PC-9 (cell line): Measurements from ENCODE around the gene PLEKHM1. TPM values are rescaled to one million over a fixed set of nuclear protein-coding genes. Genes with fewer than 3 reads are reported as not detected.
A peak's percentile ranks its signal among the peaks of the same experiment; 100 is the strongest.

ENCODE experiments used
- BruUV-seq: library from RNA; stranded (reverse); fragments of 400-500 nt; replicated peaks from 2 replicates; lab custom pipeline; 2021; lab: Mats Ljungman, UMichigan
- CTCF ChIA-PET: fragments of 300-600 bp; sonication (Branson Sonifier 250); formaldehyde crosslinking; loops from one replicate; lab custom pipeline; 2022; ENCODE audit warnings: antibody characterized with exemption; lab: Charles Lee
- POLR2A ChIA-PET: fragments of 300-600 bp; sonication (Branson Sonifier 250); formaldehyde crosslinking; loops from one replicate; lab custom pipeline; 2022; ENCODE audit warnings: antibody characterized with exemption; ENCODE audit not compliant: unreplicated experiment; lab: Charles Lee
- DNase-seq, 2 experiments: peaks; one replicate each; pipeline versions ENCODE4 v3.0.0 to v3.0.0-alpha.2; 2015 to 2022; ENCODE audit warnings: mixed read lengths in 1 of 2
- H2AFZ ChIP-seq: fragments of 200-600 bp; sonication (generic); 2 replicates; pipeline ENCODE4 v1.8.1; 2017; ENCODE audit warnings: antibody characterized with exemption
- H3F3A ChIP-seq: fragments of 200-600 bp; sonication (generic); 2 replicates; pipeline ENCODE4 v1.8.1; 2017; ENCODE audit warnings: antibody characterized with exemption, mild to moderate bottlenecking, low read depth; ENCODE audit not compliant: insufficient read depth
- H3K27ac ChIP-seq: fragments of 200-600 bp; sonication (generic); 2 replicates; pipeline ENCODE4 v1.6.1; 2016; ENCODE audit warnings: mixed run types
- H3K27me3 ChIP-seq: fragments of 200-600 bp; sonication (generic); 2 replicates; pipeline ENCODE4 v1.6.1; 2016; ENCODE audit warnings: low read depth, mixed run types; ENCODE audit not compliant: insufficient read depth
- H3K36me3 ChIP-seq: fragments of 200-600 bp; sonication (generic); 2 replicates; pipeline ENCODE4 v1.6.1; 2016; ENCODE audit warnings: low read depth, mixed run types
- H3K4me1 ChIP-seq: fragments of 200-600 bp; sonication (generic); replicated peaks from 2 replicates; pipeline ENCODE4 v1.6.1; 2016; ENCODE audit warnings: mixed run types; ENCODE audit not compliant: insufficient read depth
- H3K4me2 ChIP-seq: fragments of 200-600 bp; sonication (generic); 2 replicates; pipeline ENCODE4 v1.6.1; 2017; ENCODE audit warnings: mixed run types
- H3K4me3 ChIP-seq: fragments of 200-600 bp; sonication (generic); 2 replicates; pipeline ENCODE4 v1.6.1; 2016; ENCODE audit warnings: mixed run types
- H3K79me2 ChIP-seq: fragments of 200-600 bp; sonication (generic); 2 replicates; pipeline ENCODE4 v1.6.1; 2017; ENCODE audit warnings: low read depth, mixed run types
- H3K9me2 ChIP-seq: fragments of 200-600 bp; sonication (generic); 2 replicates; pipeline ENCODE4 v1.8.1; 2017; ENCODE audit warnings: mild to moderate bottlenecking; ENCODE audit not compliant: insufficient read depth
- H3K9me3 ChIP-seq: fragments of 200-600 bp; sonication (generic); 2 replicates; pipeline ENCODE4 v1.8.1; 2016; ENCODE audit warnings: low read depth; ENCODE audit not compliant: insufficient read depth
- H4K20me1 ChIP-seq: fragments of 200-600 bp; sonication (generic); 2 replicates; pipeline ENCODE4 v1.8.1; 2017; ENCODE audit not compliant: insufficient read depth
- EZH2 ChIP-seq: fragments of 200-600 bp; sonication (generic); IDR thresholded peaks from 2 replicates; pipeline ENCODE4 v1.8.0; 2017; ENCODE audit warnings: antibody characterized with exemption, low read depth
- intact Hi-C: fragments of 100-400 bp; cut with micrococcal nuclease; formaldehyde crosslinking; loops from one replicate; pipeline ENCODE4 v1.10.0; 2022; ENCODE audit not compliant: unreplicated experiment
- total RNA-seq: library from RNA; stranded (reverse); gene quantifications from 2 replicates; pipeline ENCODE4 v1.2.3, GENCODE V29; 2021
- TF ChIP-seq, protein P1 (sequence below): fragments of 200-600 bp; sonication (generic); conservative IDR thresholded peaks from 2 replicates; pipeline ENCODE4 v1.6.1; 2017; ENCODE audit warnings: mixed run types, antibody characterized with exemption, mild to moderate bottlenecking, moderate library complexity

PLEKHM1 gene
- total RNA-seq, 1 experiment from 2014 or later = 42.5 TPM

DNA sequence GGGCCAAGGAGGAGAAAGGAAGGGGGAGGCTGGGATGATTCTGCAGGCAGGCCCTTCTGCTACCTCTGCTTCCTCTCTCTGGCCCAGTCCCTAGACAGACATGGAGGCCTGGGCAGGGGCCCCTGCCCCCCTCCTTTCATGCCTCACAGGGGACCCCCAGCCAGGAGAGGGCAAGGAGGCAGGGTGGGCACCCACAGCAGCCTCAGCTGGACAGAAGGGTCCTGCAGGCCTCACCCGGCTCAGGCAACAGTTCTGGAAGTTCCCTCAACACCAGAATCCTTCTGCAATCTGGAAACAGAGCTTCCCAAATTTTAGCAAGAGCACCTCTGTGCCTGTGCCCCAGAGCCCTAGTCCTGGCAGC lies 66.6 kb downstream of the PLEKHM1 start:
- intact Hi-C loops = loop anchor here (2.0 to 10.0 kb wide), 2 partner anchors 27 to 411 kb away; no protein-coding TSS in a partner anchor
- H4K20me1 ChIP-seq = peaks cover 51% of the 10 kb centered on the region
- peak overlapping the region; percentile 99 for H3K4me2 ChIP-seq
- H2AFZ ChIP-seq = no peak overlapping the region
- BruUV-seq = no TSS peak
- H3K27me3 ChIP-seq = no peaks in the 10 kb centered on the region
- ChIA-PET CTCF (interaction anchor here (0.7 kb wide), 1 partner anchor 208 kb away, joined by 3 read pairs; no protein-coding TSS in a partner anchor), POLR2A (interaction anchor here (0.6 to 0.7 kb wide), 4 partner anchors 107 to 1108 kb away, joined by 3 to 41 read pairs (median 3); no protein-coding TSS in a partner anchor)
- 0 out of 2 replicates have a peak, but pooled peaks cover 9% of the 10 kb centered on the region for H3K36me3 ChIP-seq
- TF ChIP-seq, protein P1, sequence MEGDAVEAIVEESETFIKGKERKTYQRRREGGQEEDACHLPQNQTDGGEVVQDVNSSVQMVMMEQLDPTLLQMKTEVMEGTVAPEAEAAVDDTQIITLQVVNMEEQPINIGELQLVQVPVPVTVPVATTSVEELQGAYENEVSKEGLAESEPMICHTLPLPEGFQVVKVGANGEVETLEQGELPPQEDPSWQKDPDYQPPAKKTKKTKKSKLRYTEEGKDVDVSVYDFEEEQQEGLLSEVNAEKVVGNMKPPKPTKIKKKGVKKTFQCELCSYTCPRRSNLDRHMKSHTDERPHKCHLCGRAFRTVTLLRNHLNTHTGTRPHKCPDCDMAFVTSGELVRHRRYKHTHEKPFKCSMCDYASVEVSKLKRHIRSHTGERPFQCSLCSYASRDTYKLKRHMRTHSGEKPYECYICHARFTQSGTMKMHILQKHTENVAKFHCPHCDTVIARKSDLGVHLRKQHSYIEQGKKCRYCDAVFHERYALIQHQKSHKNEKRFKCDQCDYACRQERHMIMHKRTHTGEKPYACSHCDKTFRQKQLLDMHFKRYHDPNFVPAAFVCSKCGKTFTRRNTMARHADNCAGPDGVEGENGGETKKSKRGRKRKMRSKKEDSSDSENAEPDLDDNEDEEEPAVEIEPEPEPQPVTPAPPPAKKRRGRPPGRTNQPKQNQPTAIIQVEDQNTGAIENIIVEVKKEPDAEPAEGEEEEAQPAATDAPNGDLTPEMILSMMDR = no peak
- TF ChIP-seq EZH2 = no peak
- peak overlapping the region; percentile 65 for H3K4me3 ChIP-seq
- peaks cover 24% of the 10 kb centered on the region for H3F3A ChIP-seq
- no peaks in the 10 kb centered on the region for H3K9me3 ChIP-seq
- peaks cover 49% of the 10 kb centered on the region for H3K4me1 ChIP-seq
- no peaks in the 10 kb centered on the region for H3K9me2 ChIP-seq
- H3K79me2 ChIP-seq = peaks cover 74% of the 10 kb centered on the region
- H3K27ac ChIP-seq = no peak overlapping the region
- DNase-seq = peak in 1 of 2 experiments; percentile 28

DNA sequence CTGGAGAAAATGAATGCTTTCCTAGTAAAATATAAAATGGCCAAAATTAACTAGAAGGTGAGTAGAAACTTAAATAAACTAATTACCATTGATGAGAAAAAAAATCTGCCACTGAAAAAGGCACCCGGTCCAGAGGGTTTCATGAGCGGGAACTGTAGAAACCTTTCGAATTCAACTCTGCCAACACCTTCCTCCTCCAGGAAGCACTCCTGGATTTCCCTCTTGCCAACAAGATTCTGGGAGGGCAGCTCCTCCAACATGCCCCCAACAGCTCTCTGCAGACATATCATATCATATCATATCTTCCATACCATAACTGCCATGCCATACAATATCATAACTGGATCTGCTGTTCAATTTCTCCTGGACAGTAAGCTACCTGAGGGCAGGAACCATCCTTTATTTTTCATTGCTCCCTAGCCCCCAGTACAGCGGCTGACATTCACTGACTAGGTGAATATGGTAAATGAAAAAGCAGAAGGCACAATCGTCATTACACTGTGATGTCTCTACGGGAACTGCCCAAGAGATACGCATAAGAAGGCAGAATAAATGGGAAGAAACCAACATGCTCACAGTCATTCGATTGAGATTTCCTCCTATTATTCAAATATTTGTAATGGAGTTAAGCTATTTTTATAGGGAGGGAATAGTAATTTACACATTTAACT lies 67.1 kb downstream of the PLEKHM1 start:
- intact Hi-C loops = loop anchor here (10.0 kb wide), 1 partner anchor 411 kb away; no protein-coding TSS in a partner anchor
- Histone ChIP-seq H3K36me3 (0 out of 2 replicates have a peak, but pooled peaks cover 9% of the 10 kb centered on the region), H2AFZ (no peak overlapping the region), H3F3A (peaks cover 22% of the 10 kb centered on the region), H3K4me3 (peak overlapping the region; percentile 65), H3K27me3 (no peaks in the 10 kb centered on the region), H3K79me2 (peaks cover 79% of the 10 kb centered on the region), H3K27ac (no peak overlapping the region), H3K9me2 (no peaks in the 10 kb centered on the region), H4K20me1 (peaks cover 56% of the 10 kb centered on the region), H3K9me3 (no peaks in the 10 kb centered on the region), H3K4me2 (peak overlapping the region; percentile 99), H3K4me1 (peaks cover 49% of the 10 kb centered on the region)
- POLR2A ChIA-PET = interaction anchor here (0.6 kb wide), 2 partner anchors 109 to 268 kb away, joined by 3 to 41 read pairs; no protein-coding TSS in a partner anchor
- TF ChIP-seq EZH2 = no peak
- TF ChIP-seq, protein P1 = no peak
- no peak for DNase-seq
- CTCF ChIA-PET = no interaction called here
- BruUV-seq = no TSS peak

GRCh38 chr17:45414990-45415881 lies 75.3 kb downstream of the PLEKHM1 start:
- peak in 1 of 2 experiments; percentile 42 for DNase-seq
- Histone ChIP-seq H2AFZ (no peak overlapping the region), H3K9me3 (no peaks in the 10 kb centered on the region), H3K4me2 (no peak overlapping the region), H4K20me1 (peaks cover 89% of the 10 kb centered on the region), H3K36me3 (0 out of 2 replicates have a peak, but pooled peaks cover 14% of the 10 kb centered on the region), H3K27ac (no peak overlapping the region), H3K27me3 (no peaks in the 10 kb centered on the region), H3F3A (peaks cover 30% of the 10 kb centered on the region), H3K4me3 (no peak overlapping the region), H3K4me1 (peaks cover 8% of the 10 kb centered on the region), H3K9me2 (no peaks in the 10 kb centered on the region), H3K79me2 (peaks cover 96% of the 10 kb centered on the region)
- TF ChIP-seq EZH2 = no peak
- TF ChIP-seq, protein P1 = no peak
- intact Hi-C loops = no loop called here
- BruUV-seq = no TSS peak
- ChIA-PET CTCF (no interaction called here), POLR2A (interaction anchor here (0.6 kb wide), 1 partner anchor 73 kb away, joined by 3 read pairs; no protein-coding TSS in a partner anchor)
